A673 (cell line): ENCODE measurements around the gene LENG1. TPM values are rescaled to one million over a fixed set of nuclear protein-coding genes. Genes with fewer than 3 reads are reported as not detected.
"Not testable (repeated sequence)": the region's sequence is repeated elsewhere in the genome, so short reads cannot be mapped to it uniquely, and the experiment has no call there.

Source experiments
- BruUV-seq: library from RNA; stranded (reverse); fragments of 400-500 nt; replicated peaks from 2 replicates; lab custom pipeline; 2021; lab: Mats Ljungman, UMichigan
- CTCF ChIA-PET: fragments of 300-600 bp; sonication (Branson Sonifier 250); formaldehyde crosslinking; loops from one replicate; lab custom pipeline; 2022; ENCODE audit warnings: antibody characterized with exemption; lab: Charles Lee
- POLR2A ChIA-PET: fragments of 300-600 bp; sonication (Branson Sonifier 250); formaldehyde crosslinking; loops from one replicate; lab custom pipeline; 2022; ENCODE audit warnings: antibody characterized with exemption; ENCODE audit not compliant: low non-redundant PET; lab: Charles Lee
- DNase-seq: peaks from one replicate; pipeline ENCODE4 v3.0.0-alpha.2; 2015; ENCODE audit warnings: low spot score
- H3K27ac ChIP-seq: fragments of 200-600 bp; sonication (generic); 2 replicates; pipeline ENCODE4 v1.5.1; 2016; ENCODE audit warnings: mixed run types, low read depth, mild to moderate bottlenecking, mixed read lengths, antibody characterized with exemption, low read length; ENCODE audit not compliant: poor library complexity, severe bottlenecking
- H3K27me3 ChIP-seq: fragments of 200-600 bp; sonication (generic); replicated peaks from 2 replicates; pipeline ENCODE4 v1.6.1; 2017; ENCODE audit warnings: mixed run types, low read depth, mild to moderate bottlenecking, mixed read lengths, antibody characterized with exemption, low read length; ENCODE audit not compliant: insufficient read depth, poor library complexity
- H3K36me3 ChIP-seq: fragments of 200-600 bp; sonication (generic); 2 replicates; pipeline ENCODE4 v1.6.1; 2016; ENCODE audit warnings: mixed run types, mild to moderate bottlenecking, mixed read lengths, antibody characterized with exemption, low read length; ENCODE audit not compliant: insufficient read depth, poor library complexity, severe bottlenecking
- H3K4me1 ChIP-seq: fragments of 200-600 bp; sonication (generic); 2 replicates; pipeline ENCODE4 v1.6.1; 2017; ENCODE audit warnings: mixed run types, mild to moderate bottlenecking, mixed read lengths, antibody characterized with exemption, low read length; ENCODE audit not compliant: insufficient read depth, poor library complexity, severe bottlenecking
- H3K4me3 ChIP-seq: fragments of 200-600 bp; sonication (generic); 2 replicates; pipeline ENCODE4 v1.5.1; 2016; ENCODE audit warnings: low read depth, mixed run types, mild to moderate bottlenecking, mixed read lengths, low read length; ENCODE audit not compliant: poor library complexity, severe bottlenecking
- H3K9me3 ChIP-seq: fragments of 200-600 bp; sonication (generic); 2 replicates; pipeline ENCODE4 v1.6.1; 2016; ENCODE audit warnings: mixed run types, low read depth, mild to moderate bottlenecking, mixed read lengths, antibody characterized with exemption, low read length; ENCODE audit not compliant: poor library complexity, severe bottlenecking
- EZH2 ChIP-seq: fragments of 200-600 bp; sonication (generic); IDR thresholded peaks from 2 replicates; pipeline ENCODE4 v1.6.1; 2017; ENCODE audit warnings: borderline replicate concordance, low read depth, mild to moderate bottlenecking, mixed read lengths, antibody characterized with exemption, low read length; ENCODE audit not compliant: poor library complexity, severe bottlenecking
- intact Hi-C: fragments of 100-400 bp; cut with micrococcal nuclease; formaldehyde crosslinking; loops from one replicate; pipeline ENCODE4 v1.10.0; 2022; ENCODE audit not compliant: unreplicated experiment
- total RNA-seq: library from RNA; stranded (reverse); gene quantifications from 2 replicates; pipeline ENCODE4 v1.2.3, GENCODE V29; 2021
- TF ChIP-seq, protein P1 (sequence below): fragments of 300-800, 200-600 bp; sonication (generic); conservative IDR thresholded peaks from 2 replicates; pipeline ENCODE4 v1.5.1; 2017; ENCODE audit warnings: low read depth, mild to moderate bottlenecking, antibody characterized with exemption, low read length, moderate library complexity, mixed read lengths

The LENG1 gene
- total RNA-seq, 1 experiment from 2014 or later, result 9.7 TPM

DNA sequence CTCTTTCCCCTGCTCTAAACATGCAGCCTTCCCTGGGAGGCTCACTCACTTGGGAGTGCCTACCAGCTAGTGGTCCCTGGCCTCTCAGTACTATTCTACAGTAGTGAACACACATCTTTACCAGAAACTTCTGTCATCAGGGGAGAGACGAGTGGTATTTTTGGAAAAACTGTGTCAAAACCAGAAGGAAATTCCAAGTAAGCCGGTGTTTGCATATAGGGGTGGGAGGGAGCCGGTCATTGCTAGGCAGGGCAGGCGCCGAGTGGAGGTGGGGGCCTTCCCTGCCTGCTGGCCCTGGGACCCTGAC, 48.1 kb upstream of the LENG1 start:
- Histone ChIP-seq H3K4me1 (peaks cover 44% of the 10 kb centered on the region), H3K9me3 (no peaks in the 10 kb centered on the region), H3K27me3 (no peaks in the 10 kb centered on the region), H3K4me3 (no peak overlapping the region), H3K27ac (peak overlapping the region; percentile 13), H3K36me3 (peaks cover 61% of the 10 kb centered on the region)
- intact Hi-C loops, result no loop called here
- CTCF ChIA-PET, result no interaction called here
- no peak for TF ChIP-seq EZH2
- TF ChIP-seq, protein P1, sequence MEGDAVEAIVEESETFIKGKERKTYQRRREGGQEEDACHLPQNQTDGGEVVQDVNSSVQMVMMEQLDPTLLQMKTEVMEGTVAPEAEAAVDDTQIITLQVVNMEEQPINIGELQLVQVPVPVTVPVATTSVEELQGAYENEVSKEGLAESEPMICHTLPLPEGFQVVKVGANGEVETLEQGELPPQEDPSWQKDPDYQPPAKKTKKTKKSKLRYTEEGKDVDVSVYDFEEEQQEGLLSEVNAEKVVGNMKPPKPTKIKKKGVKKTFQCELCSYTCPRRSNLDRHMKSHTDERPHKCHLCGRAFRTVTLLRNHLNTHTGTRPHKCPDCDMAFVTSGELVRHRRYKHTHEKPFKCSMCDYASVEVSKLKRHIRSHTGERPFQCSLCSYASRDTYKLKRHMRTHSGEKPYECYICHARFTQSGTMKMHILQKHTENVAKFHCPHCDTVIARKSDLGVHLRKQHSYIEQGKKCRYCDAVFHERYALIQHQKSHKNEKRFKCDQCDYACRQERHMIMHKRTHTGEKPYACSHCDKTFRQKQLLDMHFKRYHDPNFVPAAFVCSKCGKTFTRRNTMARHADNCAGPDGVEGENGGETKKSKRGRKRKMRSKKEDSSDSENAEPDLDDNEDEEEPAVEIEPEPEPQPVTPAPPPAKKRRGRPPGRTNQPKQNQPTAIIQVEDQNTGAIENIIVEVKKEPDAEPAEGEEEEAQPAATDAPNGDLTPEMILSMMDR, result no peak
- POLR2A ChIA-PET, result interaction anchor here (0.6 kb wide), 1 partner anchor 708 kb away, joined by 7 read pairs; no protein-coding TSS in a partner anchor
- DNase-seq, result no peak
- no TSS peak for BruUV-seq

DNA sequence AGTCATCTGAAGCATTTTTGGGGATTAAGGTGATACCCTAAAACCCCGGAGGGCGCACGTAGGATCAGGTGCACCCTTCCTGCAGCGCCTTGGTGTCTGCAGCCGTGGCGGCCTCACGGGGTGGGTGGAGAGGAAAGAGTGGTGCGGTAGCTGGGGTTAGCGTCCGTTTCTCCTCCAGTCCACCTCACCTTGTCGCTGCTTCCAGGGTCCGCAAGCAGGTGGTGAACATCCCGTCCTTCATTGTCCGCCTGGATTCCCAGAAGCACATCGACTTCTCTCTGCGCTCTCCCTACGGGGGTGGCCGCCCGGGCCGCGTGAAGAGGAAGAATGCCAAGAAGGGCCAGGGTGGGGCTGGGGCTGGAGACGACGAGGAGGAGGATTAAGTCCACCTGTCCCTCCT, 47.7 kb upstream of the LENG1 start:
- peaks cover 65% of the 10 kb centered on the region for H3K36me3 ChIP-seq

DNA sequence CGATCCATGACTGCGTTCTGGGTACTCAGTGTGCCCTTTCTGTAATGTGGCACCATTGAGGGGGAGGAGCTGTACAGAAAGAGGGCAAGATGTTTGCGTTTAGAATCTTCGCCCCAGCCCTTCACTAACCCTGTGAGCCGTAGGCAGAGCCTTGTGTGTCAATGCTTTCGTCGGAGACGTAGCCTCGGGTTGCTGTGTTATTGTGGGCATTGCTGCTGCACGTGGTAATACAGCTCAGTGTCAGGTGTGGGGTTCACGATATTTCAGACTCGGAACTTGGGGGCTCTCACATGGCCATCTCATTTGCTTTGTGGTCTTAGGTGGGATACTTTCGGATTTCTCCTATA, 47.3 kb upstream of the LENG1 start:
- peak overlapping the region; percentile 21 for H3K27ac ChIP-seq
- BruUV-seq, result no TSS peak
- no peaks in the 10 kb centered on the region for H3K9me3 ChIP-seq
- no peaks in the 10 kb centered on the region for H3K27me3 ChIP-seq
- TF ChIP-seq, protein P1, result no peak
- no peak for TF ChIP-seq EZH2
- ChIA-PET CTCF (no interaction called here), POLR2A (interaction anchor here (1.6 kb wide), 1 partner anchor 17 kb away, joined by 6 read pairs; the partner anchor contains the start of gene MBOAT7)
- DNase-seq, result no peak
- H3K4me3 ChIP-seq, result no peak overlapping the region
- H3K36me3 ChIP-seq, result peaks cover 69% of the 10 kb centered on the region
- intact Hi-C loops, result no loop called here
- peaks cover 52% of the 10 kb centered on the region for H3K4me1 ChIP-seq

More for the DNA sequence above, 47.7 kb upstream of the LENG1 start:
- DNase-seq, POLR2A ChIA-PET, H3K27ac ChIP-seq, H3K9me3 ChIP-seq, H3K27me3 ChIP-seq, BruUV-seq, H3K4me3 ChIP-seq, CTCF ChIA-PET, intact Hi-C loops: not testable (repeated sequence)
- peaks cover 49% of the 10 kb centered on the region for H3K4me1 ChIP-seq
